ENCODE data around the gene TYMP.
"Not testable (repeated sequence)": the region's sequence is repeated elsewhere in the genome, so short reads cannot be mapped to it uniquely, and the experiment has no call there.

TYMP gene

DNA sequence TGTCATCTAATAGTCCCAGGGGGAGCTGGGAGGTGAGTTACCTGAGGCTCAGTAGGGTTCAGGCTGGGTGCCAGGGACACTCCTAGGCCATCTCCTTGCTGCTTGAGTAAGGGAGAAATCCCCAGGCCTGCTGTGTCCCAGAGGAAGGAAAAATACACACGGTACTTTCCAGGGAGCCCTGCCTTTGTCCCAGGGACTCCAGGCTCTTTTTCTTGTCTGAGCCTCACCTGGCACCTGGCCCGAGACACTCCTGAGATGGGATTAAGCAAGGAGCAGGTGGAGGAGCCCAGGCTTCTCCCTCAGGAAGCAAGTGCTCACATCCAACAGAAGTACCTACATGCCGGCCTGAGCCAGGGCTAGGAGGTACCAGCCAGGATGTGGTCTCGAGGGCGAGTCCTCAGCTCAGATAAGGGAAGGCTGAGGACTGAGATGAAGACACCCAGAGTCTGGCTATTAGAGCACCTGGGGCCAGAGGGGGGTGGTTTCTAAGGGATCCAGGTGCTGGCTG, 15.0 kb upstream of the TYMP start:
- no peak overlapping the region for H3K4me3 ChIP-seq (ENCODE audit: low read length)
- DNase-seq (ENCODE audit: low read depth, low spot score) = no peak

DNA sequence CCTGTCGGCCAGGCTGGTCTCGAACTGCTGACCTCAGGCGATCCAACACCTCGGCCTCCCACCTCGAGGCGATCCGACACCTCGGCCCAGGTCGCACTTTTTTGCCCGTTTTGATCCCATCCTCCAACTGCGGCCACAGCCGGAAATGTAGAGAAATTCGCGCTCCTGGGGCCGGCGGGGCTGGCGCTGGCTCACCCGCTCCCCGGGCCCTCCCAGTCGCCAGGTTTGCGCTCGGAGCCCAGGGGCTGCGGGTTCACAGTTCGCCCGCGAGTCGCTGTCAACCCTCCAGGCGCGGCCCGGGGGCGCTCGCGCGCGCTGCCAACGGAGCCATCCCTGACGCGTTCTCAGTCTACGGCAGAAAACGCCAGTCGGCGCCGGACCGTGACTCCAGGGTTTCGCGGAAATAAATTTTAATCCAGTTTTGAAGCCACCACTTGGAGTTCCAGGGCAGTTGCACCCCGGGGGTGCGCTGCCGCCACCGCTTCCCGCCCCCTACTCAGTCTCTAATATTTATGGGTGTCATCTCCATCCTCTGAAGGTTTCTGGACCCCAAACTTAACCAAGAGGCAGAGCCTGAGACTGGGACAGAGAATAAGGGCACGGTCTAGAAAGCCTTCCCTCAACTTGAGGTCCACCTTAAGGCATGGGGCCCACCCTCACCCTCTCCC, 14.4 kb upstream of the TYMP start:
- H3K4me3 ChIP-seq (ENCODE audit: low read length) = no peak overlapping the region; the same call in none of the 2 replicates
- DNase-seq (ENCODE audit: low read depth, low spot score) = no peak

DNA sequence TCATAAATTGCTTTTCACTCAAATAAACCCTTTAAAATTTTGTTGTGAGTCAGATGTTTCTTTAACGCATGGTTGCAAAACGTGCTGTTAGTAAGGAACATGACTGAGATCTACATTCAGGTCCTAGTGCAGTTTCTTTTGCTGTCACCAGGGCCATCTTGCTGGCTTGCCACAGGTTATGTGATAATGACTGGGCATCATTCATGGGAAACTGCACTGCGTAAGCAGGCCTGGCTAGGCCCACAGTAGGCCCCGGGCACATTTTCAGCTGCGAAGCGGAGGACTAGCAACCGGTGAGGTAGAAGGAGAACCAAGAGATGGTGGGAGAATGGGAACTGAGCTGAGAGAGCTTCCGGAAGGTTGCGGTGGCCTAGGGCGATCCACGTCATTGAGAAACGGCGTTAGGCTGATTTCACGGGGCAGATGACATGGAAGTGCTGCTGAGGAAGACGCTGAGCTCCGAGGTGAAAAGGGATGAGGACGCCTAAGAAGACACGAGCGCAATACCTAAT, 12.7 kb upstream of the TYMP start:
- no peak overlapping the region for H3K4me3 ChIP-seq (ENCODE audit: low read length)
- DNase-seq (ENCODE audit: low read depth, low spot score) = no peak

DNA sequence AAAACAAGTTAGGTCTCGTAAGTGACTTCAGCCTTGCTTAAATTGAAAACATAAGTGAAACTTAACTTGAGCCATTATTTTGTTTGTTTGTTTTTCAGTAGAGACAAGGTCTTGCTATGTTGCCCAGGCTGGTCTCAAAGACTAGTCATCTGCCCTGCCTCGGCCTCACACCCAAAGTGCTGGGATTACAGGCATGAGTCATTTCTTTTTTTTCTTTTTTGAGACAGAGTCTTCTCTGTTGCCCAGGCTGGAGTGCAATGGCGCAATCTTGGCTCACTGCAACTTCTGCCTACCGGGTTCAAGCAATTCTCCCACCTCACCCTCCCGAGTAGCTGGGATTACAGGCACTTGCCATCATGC, 11.8 kb upstream of the TYMP start:
- H3K4me3 ChIP-seq (ENCODE audit: low read length); DNase-seq (ENCODE audit: low read depth, low spot score): not testable (repeated sequence)

DNA sequence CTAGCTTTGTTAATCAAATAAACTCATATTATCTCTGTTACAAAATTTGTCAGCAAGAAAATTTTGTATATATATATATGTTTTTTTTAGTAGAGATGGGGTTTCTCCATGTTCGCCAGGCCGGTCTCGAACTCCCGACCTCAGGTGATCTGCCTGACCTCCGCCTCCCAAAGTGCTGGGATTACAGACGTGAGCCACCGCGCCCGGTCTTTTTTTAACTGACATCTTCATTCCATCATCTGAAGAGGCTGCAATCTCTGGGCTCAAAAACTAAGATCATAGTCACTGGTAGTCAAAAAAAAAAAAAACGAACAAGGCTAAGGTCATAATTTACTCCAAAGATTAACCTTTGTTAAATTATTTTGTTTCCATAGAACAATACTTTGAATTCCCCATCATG, 10.6 kb upstream of the TYMP start:
- no peak for DNase-seq (ENCODE audit: low read depth, low spot score)
- H3K4me3 ChIP-seq (ENCODE audit: low read length) = no peak overlapping the region

DNA sequence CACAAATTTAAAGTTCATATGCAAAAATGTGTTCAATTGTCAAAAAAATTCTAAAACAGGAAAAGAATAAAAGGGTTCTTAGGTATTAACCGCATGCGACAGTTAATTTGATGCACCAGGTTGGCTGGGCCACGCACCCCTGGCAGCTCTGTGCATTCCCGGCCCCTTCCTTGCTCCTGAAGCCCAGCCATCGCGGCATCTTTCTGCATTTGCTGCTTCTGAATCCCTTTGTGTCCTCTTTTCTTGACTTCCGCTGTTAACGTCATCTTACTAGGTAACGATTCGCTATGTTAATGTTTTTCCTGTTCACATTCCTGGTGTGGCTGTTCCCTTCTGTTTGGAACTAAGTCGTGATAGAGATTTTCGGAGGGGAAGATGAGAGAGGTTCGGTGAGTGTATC, 8.0 kb upstream of the TYMP start:
- no peak overlapping the region for H3K4me3 ChIP-seq (ENCODE audit: low read length)
- no peak for DNase-seq (ENCODE audit: low read depth, low spot score)

DNA sequence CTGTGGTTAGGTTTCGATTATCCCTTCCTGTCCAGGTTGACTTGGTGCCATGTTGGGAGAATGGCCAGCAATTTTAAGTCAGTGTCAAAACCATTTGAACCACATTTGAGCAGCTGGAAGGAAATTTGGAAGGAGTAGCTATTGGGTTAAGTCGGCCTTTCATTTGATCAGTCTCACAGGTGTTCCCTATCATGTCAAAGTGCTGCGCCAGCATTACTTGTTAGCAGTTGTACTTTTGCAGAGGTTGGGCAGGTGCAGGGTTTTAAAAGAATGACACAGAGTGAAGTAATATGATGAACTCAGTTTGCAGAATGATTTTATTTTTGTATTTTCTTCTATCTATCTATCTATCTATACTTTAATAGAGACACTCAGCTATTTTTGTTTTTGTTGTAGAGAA, 6.4 kb upstream of the TYMP start:
- no peak for DNase-seq (ENCODE audit: low read depth, low spot score)
- no peak overlapping the region for H3K4me3 ChIP-seq (ENCODE audit: low read length)

DNA sequence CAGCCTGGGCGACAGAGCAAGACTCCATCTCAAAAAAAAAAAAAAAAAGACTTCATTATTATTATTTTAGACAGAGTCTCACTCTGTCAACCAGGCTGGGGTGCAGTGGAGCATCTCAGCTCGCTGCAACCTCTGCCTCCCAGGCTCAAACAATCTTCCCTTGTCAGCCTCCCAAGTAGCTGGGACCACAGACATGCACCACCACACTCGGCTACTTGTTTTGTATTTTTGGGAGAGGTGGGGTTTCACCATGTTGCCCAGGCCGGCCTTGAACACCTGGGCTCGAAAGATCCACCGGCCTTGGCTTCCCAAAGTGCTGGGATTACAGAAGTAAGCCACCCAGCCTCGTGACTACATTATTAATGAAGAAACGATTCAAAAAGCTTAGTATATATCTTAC, 5.3 kb upstream of the TYMP start:
- H3K4me3 ChIP-seq (ENCODE audit: low read length) = no peak overlapping the region

DNA sequence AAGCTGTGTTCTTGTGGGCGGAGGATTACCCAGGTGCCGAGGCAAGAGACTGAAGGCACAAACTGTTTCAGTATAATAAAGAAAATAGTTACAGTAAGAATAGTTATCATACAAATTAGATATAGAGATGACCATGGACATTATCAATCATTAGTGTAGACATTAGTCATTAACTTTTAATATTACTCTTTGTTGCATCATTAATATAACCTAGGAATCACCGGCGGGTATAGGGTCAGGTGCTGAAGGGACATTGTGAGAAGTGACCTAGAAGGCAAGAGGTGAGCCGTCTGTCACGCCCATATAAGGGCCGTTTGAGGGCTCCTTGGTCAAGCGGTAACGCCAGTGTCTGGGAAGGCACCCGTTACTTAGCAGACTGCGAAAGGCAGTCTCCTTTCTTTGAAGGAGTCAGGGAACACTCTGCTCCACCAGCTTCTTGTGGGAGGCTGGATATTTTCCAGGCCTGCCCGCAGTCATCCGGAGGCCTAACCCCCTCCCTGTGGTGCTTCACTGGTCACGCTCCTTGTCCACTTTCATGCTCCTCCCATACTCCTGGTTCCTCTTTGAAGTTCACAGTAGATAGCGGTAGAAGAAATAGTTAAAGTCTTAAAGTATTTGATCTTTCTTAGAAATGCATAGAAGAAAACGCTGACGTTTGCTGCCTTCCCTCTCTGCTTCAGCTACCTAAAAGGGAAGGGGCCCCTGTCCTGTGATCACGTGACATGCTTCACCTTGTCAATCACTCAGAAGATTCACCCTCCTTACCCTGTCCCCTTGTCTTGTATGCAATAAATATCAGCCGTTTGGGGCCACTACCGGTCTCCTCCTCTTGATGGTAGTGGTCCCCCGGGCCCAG, 4.3 kb upstream of the TYMP start:
- not testable (repeated sequence) for H3K4me3 ChIP-seq (ENCODE audit: low read length)

More for the DNA sequence above, 5.3 kb upstream of the TYMP start:
- no peak for DNase-seq (ENCODE audit: low read depth, low spot score)

DNA sequence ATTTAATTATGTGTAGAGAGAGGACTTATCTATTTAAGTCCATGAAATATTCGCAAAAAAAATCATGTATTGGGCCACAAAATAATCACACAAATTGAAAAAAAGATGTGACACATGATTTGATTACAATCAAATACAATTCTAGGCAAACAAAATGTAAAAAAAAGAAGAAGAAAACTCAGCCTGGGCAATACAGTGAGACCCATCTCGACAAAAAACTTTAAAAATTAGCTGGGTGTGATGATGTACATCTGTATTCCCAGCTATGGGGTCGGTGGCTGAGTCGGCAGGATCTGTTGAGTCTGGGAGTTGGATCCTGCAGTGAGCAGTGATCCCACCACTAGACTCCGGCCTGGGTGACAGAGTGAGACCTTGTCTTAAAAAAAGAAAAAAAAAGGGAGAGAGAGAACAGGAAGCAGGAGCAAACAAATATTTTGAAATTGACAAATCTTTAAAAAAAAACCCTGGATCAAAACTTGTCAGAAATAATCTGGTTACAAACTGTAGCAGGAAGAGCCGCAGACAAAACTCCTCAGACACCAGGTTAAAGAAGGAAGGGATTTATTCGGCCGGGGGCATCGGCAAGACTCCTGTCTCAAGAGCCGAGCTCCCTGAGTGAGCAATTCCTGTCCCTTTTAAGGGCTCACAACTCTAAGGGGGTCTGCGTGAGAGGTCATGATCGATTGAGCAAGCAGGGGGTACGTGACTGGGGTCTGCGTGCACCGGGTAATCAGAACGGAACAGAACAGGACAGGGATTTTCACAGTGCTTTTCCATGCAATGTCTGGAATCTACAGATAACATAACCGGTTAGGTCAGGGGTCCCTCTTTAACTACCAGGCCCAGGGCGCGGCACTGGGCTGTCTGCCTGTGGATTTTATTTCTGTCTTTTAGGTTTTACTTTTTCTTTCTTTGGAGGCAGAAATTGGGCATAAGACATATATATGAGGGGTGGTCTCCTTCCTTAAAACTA, 3.3 kb upstream of the TYMP start:
- DNase-seq (ENCODE audit: low read depth, low spot score) = no peak
- H3K4me3 ChIP-seq (ENCODE audit: low read length) = no peak overlapping the region

More for the DNA sequence above, 4.3 kb upstream of the TYMP start:
- not testable (repeated sequence) for DNase-seq (ENCODE audit: low read depth, low spot score)

DNA sequence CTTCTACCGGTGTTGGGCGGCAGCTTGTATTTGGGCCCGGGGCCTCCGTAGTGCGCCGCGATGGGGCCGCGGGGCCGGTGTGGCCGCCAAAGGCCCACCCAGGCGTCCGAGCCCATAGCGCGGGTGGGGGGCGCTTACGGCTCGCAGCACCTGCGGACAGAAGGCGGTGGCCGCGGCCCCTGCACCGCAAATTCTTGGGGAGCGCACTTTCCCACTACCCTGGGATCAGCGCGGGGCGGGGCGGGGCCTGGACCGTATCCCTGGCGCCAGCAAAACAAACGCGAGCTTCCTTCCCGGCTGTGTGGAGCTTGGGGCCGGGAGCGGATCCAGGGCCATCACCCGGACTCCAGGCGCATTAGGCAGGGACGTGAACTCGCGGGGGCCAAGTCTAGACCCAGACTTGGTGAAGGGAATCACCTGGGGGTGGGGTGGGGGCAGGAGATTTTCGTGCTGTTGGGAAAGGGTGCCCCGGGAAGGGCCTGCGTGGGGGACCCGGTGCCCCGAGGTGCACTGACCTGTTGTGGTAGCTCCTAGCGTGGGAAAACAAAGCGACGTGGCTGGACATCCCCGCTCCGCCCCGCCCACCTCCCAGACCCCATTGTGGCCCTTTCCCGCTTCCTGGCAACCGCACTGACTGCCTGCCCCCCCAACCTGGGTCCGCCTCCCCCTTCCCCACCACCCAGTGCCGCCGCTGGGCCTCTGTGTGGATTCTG, 2.3 kb upstream of the TYMP start:
- H3K4me3 ChIP-seq (ENCODE audit: low read length) = no peak overlapping the region
- DNase-seq (ENCODE audit: low read depth, low spot score) = no peak

DNA sequence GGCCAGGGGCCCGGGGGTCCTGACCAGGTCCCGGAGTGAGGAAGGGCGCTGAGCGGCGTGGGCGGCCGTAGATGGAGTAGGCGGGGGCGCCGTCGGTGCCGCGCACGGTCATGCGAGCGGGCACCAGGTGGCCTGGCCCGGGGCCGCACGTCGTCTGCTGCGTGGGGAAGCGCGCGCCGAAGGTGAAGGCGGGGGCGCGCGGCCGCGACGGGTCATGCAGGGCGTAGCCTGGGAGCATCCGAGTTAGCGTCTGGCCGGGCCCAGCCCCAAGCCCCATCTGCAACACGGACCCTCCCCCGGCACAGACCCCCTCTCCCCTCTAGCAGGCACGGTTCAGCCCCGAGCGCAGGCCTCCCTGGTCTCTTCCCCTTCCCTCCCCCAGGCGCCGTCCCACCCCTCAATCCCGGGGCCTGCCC, 1.7 kb upstream of the TYMP start:
- H3K4me3 ChIP-seq (ENCODE audit: low read length) = no peak overlapping the region
- no peak for DNase-seq (ENCODE audit: low read depth, low spot score)

DNA sequence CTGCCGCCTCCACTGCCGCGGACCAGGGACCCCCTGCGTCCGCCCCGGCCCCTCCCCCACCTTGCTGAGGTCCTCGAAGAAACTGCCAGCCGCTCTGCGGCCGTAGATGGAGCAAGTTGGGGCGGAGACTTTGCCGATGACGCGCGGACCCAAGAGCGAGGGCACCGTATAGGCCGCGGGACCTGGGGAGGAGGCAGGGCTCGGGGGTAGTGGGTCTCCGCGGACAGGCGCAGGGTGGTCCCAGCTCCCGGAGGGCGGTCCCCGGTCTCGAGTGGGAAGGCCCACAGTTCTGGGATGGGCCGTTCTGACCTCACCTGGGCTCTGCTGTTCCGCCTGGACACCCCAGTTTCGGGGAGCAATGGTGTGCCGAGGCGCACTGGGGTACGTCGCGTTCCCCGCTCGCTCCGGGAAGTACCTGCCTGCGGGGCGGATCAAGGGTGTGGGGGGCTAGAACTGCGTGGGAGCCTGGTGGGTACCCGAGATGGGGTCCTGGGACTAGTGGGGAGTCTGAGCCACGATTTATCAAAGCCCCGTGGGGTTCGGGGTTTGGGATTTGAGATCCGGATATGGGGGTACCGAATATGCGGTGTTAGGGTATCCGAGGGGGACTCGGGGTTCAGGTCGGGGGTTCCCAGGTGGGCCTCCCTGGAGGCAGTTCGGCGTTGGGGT, 1.2 kb upstream of the TYMP start:
- no peak for DNase-seq (ENCODE audit: low read depth, low spot score)
- no peak overlapping the region for H3K4me3 ChIP-seq (ENCODE audit: low read length)

DNA sequence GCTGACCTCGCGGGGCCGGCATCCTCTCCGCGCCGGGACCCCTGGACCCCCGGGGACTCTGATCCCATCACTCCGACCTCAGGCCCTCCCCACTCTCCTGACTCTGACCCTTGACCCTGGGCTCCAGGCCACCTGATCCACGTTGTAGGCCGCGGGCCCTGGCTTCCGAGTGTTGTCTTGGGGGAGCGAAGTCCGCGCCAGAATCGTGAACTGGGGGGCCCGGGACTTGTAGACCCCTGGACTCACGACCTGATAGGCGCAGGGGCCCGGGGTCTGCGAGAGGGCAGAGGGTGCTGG, 716 bp upstream of the TYMP start:
- H3K4me3 ChIP-seq (ENCODE audit: low read length) = no peak overlapping the region
- no peak for DNase-seq (ENCODE audit: low read depth, low spot score)

DNA sequence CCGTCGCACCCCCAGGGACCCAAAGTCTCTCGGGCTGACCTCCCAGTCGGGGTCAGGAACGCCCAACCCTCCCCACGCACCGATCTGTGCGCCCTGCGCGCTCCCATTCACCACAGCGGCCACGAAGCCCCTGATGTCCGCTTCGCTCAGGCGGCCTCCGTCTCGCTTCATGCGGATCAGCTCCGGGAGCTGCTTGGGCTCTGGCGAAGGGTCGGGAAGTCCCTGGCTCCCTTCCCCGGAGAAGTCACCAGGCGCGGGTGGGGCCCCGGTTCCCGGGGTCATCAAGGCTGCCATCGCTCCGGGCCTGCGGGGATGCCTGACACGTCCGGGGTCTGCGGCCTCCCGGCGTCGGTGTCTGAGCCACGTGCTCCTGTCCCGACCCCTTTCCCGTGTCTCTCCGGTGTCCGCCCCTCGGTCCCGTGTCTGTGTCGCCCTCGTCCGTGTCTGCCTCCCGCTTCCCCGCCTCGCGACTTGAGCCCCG, 356 bp downstream of the TYMP start:
- H3K4me3 ChIP-seq (ENCODE audit: low read length) = no peak overlapping the region
- no peak for DNase-seq (ENCODE audit: low read depth, low spot score)

DNA sequence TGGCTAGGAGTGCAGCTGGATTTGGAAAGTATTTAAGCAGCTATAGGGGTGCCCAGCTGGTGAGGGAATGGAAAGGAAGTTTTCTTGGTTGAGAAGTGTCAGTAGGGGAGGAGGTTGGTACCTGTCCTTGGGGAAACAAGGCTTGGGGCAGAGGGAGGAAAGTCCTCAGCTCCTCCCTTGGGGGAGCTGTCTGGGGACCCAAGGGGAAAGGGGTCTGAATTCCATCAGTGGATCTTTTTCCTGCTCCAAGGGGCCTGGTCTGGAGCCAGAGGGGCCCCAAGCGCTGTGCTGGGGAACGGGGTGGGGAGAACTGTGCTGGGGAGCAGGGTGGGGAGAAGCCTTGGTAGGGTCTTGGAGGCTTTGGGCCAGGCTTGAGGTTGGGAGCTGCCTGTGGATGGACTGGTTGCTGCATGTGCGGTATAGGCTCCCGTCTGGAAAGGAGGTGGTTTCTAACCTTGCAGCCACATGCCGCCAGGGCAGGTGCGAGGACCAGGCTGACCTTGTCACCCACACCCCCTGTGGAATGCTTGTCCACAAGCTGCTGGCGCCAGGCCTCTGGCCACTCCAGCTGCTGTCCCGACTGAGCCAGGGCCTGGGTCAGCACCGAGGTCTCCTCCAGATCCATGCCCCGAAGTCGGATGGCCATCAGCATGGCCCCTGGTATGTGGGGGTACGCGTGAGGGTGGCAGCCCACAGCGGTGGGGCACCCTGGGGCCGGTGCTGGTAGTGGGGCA, 963 bp downstream of the TYMP start:
- H3K4me3 ChIP-seq (ENCODE audit: low read length) = no peak overlapping the region
- no peak for DNase-seq (ENCODE audit: low read depth, low spot score)

DNA sequence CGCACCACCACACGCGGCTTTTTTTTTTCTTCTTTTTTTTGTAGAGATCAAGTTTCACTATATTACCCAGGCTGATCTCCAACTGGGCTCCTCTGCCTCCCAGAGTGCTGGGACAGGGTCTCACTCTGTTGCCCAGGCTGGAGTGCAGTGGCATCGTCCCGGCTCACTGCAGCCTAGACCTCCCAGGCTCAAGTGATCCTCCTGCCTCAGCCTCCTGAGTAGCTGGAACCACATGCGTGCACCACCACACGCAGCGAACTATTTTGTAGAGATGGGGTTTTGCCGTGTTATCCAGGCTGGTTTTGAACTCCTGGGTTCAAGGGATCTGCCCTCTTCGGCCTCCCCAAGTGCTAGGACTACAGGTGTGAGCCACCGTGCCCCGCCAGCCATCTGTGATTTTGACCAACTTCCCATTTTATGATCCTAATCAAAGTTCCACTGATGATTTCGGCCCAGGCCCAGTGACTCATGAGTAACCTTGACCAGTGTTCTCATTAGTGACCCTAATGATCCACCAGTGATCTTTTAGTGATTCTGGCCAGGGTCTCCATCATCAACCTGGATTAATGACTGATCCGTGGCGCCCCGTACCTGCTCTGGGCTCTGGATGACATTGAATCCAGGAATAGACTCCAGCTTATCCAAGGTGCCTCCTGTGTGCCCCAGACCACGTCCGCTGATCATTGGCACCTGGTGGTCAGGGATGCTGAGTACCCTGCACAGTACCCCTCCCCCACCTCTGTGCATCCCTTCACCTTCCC, 1.7 kb downstream of the TYMP start:
- DNase-seq (ENCODE audit: low read depth, low spot score) = no peak
- H3K4me3 ChIP-seq (ENCODE audit: low read length) = no peak overlapping the region

Data from Jurkat, Clone E6-1 (cell line).